Progenitor cell of endocrine pancreas (in vitro differentiated cells): ENCODE data around the gene SNRPB. TPM values are rescaled to one million over a fixed set of nuclear protein-coding genes. Genes with fewer than 3 reads are reported as not detected.

Experiments used
- DNase-seq: peaks from one replicate; pipeline ENCODE4 v3.0.0; 2021; ENCODE audit warnings: low spot score; ENCODE audit not compliant: unreplicated experiment
- H3K27ac Mint-ChIP-seq: 2 replicates; pipeline ENCODE4 v1.8.0; 2021; ENCODE audit warnings: mild to moderate bottlenecking, moderate library complexity, mixed read lengths
- H3K27me3 Mint-ChIP-seq: 2 replicates; pipeline ENCODE4 v1.8.0; 2021; ENCODE audit warnings: mixed read lengths
- H3K36me3 Mint-ChIP-seq: 2 replicates; pipeline ENCODE4 v1.8.0; 2022; ENCODE audit warnings: mixed read lengths; ENCODE audit not compliant: insufficient read depth
- H3K4me1 Mint-ChIP-seq: 2 replicates; pipeline ENCODE4 v1.8.0; 2021; ENCODE audit warnings: low read depth, mixed read lengths
- H3K4me3 Mint-ChIP-seq: 2 replicates; pipeline ENCODE4 v1.8.0; 2021; ENCODE audit warnings: low read depth, mild to moderate bottlenecking, moderate library complexity, mixed read lengths
- H3K9me3 Mint-ChIP-seq: 2 replicates; pipeline ENCODE4 v1.8.0; 2021; ENCODE audit warnings: low read depth, mixed read lengths
- total RNA-seq: library from RNA; stranded (reverse); gene quantifications from 2 replicates; pipeline ENCODE4 v1.2.1, GENCODE V29; 2021
- TF ChIP-seq, protein P1 (sequence below): fragments of 200-600 bp; sonication (generic); IDR thresholded peaks from one replicate; pipeline ENCODE4 v1.5.0; 2021; ENCODE audit warnings: antibody characterized with exemption, mild to moderate bottlenecking; ENCODE audit not compliant: unreplicated experiment

Gene SNRPB
- total RNA-seq, 1 donor from 2014 or later = 169 TPM

DNA sequence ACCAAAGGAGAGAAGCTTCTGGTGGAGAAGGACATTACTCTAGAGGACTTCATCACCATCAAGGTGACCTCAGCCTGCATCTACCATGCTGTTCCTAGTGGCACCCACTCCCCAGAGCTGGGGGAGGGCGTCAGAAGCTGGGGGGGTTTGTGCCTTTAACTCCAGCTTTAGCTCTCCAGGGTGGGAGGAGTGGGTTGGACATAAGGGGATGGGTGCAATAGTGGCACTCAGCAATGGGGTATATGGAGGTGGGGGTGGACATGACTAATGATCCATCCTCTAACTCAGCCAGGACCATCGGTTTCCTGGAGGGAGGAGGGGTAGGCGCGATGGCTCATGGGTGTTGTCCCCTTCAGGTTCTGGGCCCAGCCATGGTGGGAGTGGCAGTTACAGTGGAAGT lies 40.1 kb downstream of the SNRPB start:
- Mint-ChIP-seq H3K36me3 (no peaks in the 10 kb centered on the region), H3K4me3 (no peak overlapping the region), H3K27me3 (peaks cover 9% of the 10 kb centered on the region), H3K9me3 (no peaks in the 10 kb centered on the region), H3K4me1 (no peaks in the 10 kb centered on the region), H3K27ac (no peak overlapping the region)
- TF ChIP-seq, protein P1, sequence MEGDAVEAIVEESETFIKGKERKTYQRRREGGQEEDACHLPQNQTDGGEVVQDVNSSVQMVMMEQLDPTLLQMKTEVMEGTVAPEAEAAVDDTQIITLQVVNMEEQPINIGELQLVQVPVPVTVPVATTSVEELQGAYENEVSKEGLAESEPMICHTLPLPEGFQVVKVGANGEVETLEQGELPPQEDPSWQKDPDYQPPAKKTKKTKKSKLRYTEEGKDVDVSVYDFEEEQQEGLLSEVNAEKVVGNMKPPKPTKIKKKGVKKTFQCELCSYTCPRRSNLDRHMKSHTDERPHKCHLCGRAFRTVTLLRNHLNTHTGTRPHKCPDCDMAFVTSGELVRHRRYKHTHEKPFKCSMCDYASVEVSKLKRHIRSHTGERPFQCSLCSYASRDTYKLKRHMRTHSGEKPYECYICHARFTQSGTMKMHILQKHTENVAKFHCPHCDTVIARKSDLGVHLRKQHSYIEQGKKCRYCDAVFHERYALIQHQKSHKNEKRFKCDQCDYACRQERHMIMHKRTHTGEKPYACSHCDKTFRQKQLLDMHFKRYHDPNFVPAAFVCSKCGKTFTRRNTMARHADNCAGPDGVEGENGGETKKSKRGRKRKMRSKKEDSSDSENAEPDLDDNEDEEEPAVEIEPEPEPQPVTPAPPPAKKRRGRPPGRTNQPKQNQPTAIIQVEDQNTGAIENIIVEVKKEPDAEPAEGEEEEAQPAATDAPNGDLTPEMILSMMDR = no peak
- no peak for DNase-seq

DNA sequence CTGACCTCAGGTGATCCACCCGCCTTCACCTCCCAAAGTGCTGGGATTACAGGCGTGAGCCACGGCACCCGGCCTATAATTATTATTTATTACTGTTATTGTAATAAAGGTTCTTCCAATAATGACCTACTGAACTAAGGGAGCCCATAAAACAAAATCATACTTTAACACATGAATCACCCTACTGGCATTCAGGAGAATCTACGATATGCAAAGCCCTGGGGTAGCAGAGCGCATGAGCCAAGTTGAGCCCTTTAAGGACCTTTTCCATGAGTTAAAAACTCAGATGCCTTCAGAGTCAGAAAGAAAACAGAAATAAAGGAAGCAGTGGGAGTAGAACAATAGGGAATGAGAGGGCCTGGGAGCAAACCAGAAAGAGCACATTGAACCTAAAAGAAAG lies 41.5 kb downstream of the SNRPB start:
- no peaks in the 10 kb centered on the region for H3K9me3 Mint-ChIP-seq
- no peak overlapping the region for H3K27ac Mint-ChIP-seq
- H3K36me3 Mint-ChIP-seq = no peaks in the 10 kb centered on the region
- TF ChIP-seq, protein P1 = no peak
- H3K27me3 Mint-ChIP-seq = peaks cover 9% of the 10 kb centered on the region
- H3K4me1 Mint-ChIP-seq = no peaks in the 10 kb centered on the region
- no peak overlapping the region for H3K4me3 Mint-ChIP-seq
- DNase-seq = no peak

DNA sequence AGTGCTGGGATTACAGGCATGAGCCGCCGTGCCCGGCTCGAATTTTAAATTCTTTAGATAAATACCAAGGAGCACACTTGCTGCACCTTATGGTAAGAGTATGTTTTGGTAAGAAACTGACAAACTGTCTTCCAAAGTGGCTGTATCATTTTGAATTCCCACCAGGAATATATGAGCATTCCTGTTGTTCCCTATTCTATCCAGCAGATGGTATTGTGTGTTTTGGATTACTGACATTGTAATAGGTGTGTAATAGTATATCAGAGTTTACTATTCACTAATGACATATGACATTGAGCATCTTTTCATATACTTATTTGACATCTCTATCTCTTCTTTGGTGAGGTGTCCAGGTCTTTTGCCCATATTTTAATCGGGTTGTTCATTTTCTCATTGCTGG lies 49.3 kb downstream of the SNRPB start:
- no peaks in the 10 kb centered on the region for H3K4me1 Mint-ChIP-seq
- H3K9me3 Mint-ChIP-seq = peaks cover 3% of the 10 kb centered on the region
- H3K27ac Mint-ChIP-seq = no peak overlapping the region
- TF ChIP-seq, protein P1 = peak; percentile 21
- H3K4me3 Mint-ChIP-seq = no peak overlapping the region
- H3K36me3 Mint-ChIP-seq = no peaks in the 10 kb centered on the region
- peaks cover 17% of the 10 kb centered on the region for H3K27me3 Mint-ChIP-seq
- DNase-seq = no peak

DNA sequence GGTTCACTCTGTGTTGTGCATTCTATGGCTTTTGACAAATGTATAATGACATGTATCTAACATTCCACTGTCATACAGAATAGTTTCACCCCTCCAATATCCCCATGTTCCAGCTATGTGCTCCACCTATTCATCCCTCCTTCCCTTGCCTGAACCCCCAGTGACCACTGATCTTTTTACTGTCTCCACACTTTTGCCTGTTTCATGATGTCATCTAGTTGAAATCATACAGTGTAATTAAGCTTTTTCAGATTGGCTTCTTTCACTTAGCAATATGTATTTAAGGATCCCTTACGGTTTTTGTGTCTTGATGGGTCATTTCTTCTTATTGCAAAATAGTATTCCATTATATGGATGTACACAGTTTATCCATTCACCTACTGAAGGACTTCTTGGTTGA lies 50.1 kb downstream of the SNRPB start:
- H3K4me3 Mint-ChIP-seq = no peak overlapping the region
- no peaks in the 10 kb centered on the region for H3K4me1 Mint-ChIP-seq
- no peak for DNase-seq
- H3K36me3 Mint-ChIP-seq = no peaks in the 10 kb centered on the region
- TF ChIP-seq, protein P1 = no peak
- H3K9me3 Mint-ChIP-seq = peaks cover 3% of the 10 kb centered on the region
- peaks cover 18% of the 10 kb centered on the region for H3K27me3 Mint-ChIP-seq
- no peak overlapping the region for H3K27ac Mint-ChIP-seq

DNA sequence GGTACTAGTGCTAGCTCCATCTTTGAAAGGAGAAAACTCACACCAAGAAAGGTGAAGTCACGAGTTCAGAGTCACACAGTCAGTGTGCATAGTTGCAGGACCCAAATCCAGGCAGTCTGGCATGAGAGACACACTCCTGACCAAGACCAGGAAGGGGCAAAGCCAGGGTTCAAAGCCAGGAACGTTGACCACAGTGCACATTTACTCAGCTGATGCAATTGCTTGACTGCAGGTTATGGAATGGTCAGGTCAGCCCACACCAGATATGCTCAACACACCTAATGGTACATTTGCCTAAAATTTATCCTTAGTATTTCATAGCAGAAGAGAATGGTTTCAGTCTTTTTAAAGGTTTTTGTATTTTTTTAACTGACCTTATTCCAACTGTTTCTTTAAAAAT lies 52.2 kb downstream of the SNRPB start:
- H3K27me3 Mint-ChIP-seq = peaks cover 24% of the 10 kb centered on the region
- DNase-seq = no peak
- TF ChIP-seq, protein P1 = no peak
- H3K4me3 Mint-ChIP-seq = no peak overlapping the region
- no peaks in the 10 kb centered on the region for H3K4me1 Mint-ChIP-seq
- H3K9me3 Mint-ChIP-seq = peaks cover 2% of the 10 kb centered on the region
- H3K27ac Mint-ChIP-seq = no peak overlapping the region
- no peaks in the 10 kb centered on the region for H3K36me3 Mint-ChIP-seq
